ENCODE results near the gene TMEM220.
"Not testable (repeated sequence)": the region's sequence is repeated elsewhere in the genome, so short reads cannot be mapped to it uniquely, and the experiment has no call there.

The TMEM220 gene

DNA sequence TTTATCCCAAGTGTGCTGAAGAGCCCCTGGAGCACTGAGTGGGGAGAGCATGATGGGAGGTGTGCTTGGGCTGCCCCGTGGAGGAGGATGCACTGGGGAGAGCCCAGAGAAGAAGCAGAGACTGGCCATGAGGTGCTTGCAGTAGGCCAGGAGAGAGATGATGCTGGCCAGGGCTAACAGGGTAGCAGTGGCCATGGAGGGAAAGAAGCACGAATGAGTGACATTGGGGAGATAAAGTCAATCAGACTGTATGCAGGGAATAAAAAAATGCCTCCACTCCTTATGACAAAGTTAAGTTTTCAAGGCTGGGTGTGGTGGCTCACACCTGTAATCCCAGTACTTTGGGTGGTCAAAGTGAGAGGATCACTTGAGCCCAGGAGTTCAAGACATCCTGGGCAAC lies 5.4 kb upstream of the TMEM220 start:
- DNase-seq (ENCODE audit: low read depth) = no peak
- no peak overlapping the region for H3K4me3 ChIP-seq (ENCODE audit: control insufficient read depth, low read depth, low read length)
- TF ChIP-seq, protein P1, sequence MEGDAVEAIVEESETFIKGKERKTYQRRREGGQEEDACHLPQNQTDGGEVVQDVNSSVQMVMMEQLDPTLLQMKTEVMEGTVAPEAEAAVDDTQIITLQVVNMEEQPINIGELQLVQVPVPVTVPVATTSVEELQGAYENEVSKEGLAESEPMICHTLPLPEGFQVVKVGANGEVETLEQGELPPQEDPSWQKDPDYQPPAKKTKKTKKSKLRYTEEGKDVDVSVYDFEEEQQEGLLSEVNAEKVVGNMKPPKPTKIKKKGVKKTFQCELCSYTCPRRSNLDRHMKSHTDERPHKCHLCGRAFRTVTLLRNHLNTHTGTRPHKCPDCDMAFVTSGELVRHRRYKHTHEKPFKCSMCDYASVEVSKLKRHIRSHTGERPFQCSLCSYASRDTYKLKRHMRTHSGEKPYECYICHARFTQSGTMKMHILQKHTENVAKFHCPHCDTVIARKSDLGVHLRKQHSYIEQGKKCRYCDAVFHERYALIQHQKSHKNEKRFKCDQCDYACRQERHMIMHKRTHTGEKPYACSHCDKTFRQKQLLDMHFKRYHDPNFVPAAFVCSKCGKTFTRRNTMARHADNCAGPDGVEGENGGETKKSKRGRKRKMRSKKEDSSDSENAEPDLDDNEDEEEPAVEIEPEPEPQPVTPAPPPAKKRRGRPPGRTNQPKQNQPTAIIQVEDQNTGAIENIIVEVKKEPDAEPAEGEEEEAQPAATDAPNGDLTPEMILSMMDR (IDR thresholded peaks at IDR 0.05; ENCODE audit: control insufficient read depth, insufficient read depth, low read depth, low read length, missing control alignments) = no peak

DNA sequence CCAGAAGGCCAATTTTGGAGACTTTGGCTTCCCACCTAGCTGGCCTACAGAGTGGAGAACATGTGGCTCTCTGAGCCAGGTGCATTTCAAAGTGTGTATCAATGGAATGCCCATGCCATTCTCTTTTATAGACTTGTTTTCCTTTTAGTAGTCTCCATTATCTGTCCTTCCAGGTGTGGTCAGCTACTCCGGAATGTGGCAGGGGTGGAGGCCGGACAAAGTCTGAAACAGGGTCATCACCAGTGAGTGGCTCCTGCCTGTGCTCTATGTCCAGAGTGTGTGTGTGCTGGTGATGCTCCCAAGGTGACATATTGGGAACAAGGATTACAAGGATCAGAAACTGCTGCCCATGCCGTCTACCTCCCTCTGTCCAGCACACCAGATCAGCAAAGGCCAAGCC lies 3.8 kb upstream of the TMEM220 start:
- DNase-seq (ENCODE audit: low read depth) = no peak
- no peak overlapping the region for H3K4me3 ChIP-seq (ENCODE audit: control insufficient read depth, low read depth, low read length)
- TF ChIP-seq, protein P1 (IDR thresholded peaks at IDR 0.05; ENCODE audit: control insufficient read depth, insufficient read depth, low read depth, low read length, missing control alignments) = no peak

DNA sequence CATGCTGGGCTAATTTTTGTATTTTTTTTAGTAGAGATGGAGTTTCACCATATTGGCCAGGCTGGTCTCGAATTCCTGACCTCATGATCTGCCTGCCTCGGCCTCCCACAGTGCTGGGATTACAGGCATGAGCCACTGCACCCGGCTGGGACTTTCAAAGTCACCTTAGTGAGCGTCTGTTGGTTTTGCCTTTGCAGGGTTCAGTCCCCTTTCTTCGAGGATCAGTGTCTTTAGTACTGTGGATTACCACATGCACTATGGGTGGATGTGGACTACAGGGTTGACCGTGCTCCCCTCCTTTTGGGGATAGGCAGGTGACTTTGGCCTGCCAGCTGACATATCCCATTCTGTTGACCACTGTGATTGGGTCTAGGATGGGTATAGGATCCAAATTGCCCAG lies 2.3 kb upstream of the TMEM220 start:
- not testable (repeated sequence) for DNase-seq (ENCODE audit: low read depth); H3K4me3 ChIP-seq (ENCODE audit: control insufficient read depth, low read depth, low read length)

DNA sequence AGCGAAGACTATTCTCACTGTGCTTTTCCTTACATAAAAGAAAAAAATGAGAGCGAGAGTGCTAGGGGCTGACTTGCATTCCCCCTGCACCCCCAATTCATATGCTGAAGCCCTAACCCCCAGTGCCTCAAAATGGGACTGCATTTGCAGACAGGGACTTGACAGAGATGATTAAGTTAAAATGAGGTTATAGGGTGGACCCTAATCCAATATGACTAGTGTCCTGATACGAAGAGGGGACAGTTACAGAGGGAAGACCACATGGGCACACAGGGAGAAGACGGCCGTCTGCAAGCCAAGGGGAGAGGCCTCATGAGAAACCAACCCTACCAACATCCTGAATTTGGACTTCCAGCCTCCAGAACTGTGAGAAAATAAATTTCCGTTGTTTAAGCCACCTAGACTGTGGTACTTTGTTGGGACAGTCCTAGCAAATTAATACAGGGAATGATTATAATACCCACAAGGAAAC lies 1.6 kb upstream of the TMEM220 start:
- no peak for DNase-seq (ENCODE audit: low read depth)
- TF ChIP-seq, protein P1 (IDR thresholded peaks at IDR 0.05; ENCODE audit: control insufficient read depth, insufficient read depth, low read depth, low read length, missing control alignments) = no peak
- no peak overlapping the region for H3K4me3 ChIP-seq (ENCODE audit: control insufficient read depth, low read depth, low read length)

DNA sequence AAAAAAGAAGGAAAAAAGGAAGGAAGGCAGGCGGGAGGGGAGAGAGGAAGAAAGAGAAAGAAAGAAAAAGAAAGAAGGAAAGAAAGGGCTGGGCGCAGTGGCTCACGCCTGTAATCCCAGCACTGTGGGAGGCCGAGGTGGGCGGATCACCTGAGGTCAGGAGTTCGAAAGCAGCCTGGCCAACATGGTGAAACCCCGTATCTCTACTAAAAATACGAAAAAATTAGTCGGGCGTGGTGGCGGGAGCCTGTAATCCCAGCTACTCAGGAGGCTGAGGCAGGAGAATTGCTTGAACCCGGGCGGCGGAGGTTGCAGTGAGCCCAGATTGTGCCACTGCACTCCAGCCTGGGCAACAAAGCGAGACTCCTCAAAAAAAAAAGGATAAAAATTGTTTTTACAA lies 424 bp upstream of the TMEM220 start:
- DNase-seq (ENCODE audit: low read depth) = not testable (repeated sequence)
- H3K4me3 ChIP-seq (ENCODE audit: control insufficient read depth, low read depth, low read length) = peak overlapping the region; percentile 57

DNA sequence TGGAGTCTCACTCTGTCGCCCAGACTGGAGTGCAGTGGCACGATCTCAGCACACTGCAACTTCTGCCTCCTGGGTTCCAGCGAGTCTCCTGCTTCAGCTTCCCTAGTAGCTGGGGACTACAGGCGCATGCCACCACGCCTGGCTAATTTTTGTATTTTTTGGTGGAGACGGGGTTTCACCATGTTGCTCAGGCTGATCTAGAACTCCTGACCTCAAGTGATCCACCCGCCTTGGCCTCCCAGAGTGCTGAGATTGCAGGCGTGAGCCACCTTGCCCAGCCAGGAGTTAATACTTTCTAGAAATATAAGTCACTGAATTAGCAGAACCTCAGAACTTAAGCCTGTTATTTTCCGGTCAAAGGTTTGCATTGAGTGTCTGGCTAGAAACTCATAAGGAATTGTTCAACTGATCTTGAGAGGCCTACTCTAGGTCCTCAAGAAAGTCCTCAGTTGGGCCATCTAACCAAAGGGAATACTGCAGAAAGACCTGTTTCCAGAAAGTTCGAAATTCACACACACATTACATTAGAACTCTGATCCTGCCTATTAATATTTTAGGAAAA lies 1.4 kb downstream of the TMEM220 start:
- DNase-seq (ENCODE audit: low read depth) = no peak
- no peak overlapping the region for H3K4me3 ChIP-seq (ENCODE audit: control insufficient read depth, low read depth, low read length)
- TF ChIP-seq, protein P1 (IDR thresholded peaks at IDR 0.05; ENCODE audit: control insufficient read depth, insufficient read depth, low read depth, low read length, missing control alignments) = no peak

DNA sequence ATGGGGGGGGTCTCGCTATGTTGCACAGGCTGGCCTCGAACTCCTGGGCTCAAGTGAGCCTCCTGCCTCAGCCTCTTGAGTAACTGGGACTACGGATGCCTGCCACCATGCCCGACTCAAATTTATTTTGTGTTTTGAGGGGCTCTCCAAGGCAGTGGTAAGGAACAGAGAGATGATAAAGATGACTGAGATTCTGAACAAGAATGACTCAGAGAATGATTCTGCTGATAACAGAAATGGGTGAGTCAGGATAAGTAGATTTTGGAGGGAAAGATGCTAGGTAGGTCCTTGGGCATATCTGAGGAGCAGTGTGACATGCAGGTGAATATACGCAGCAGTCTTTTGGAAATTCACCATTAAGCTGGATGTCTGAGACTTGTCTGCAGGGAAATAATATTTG lies 2.6 kb downstream of the TMEM220 start:
- H3K4me3 ChIP-seq (ENCODE audit: control insufficient read depth, low read depth, low read length) = no peak overlapping the region
- no peak for DNase-seq (ENCODE audit: low read depth)

More for the DNA sequence above, 2.6 kb downstream of the TMEM220 start:
- TF ChIP-seq, protein P1 (IDR thresholded peaks at IDR 0.05; ENCODE audit: control insufficient read depth, insufficient read depth, low read depth, low read length, missing control alignments) = no peak

Data from AG09309 (cell line).